K562 (cell line): ENCODE measurements around the gene RARG. TPM values are rescaled to one million over a fixed set of nuclear protein-coding genes. Genes with fewer than 3 reads are reported as not detected.

ENCODE experiments used
- ATAC-seq: fragments of 200-7000 bp; cut with Tn5 transposase; 3 replicates; pipeline ENCODE4 v1.9.1; 2020; ENCODE audit warnings: moderate library complexity
- BruUV-seq: library from RNA; stranded (reverse); fragments of 400-500 nt; replicated peaks from 2 replicates; lab custom pipeline; 2021; lab: Mats Ljungman, UMichigan
- CTCF ChIA-PET: fragments of 300-600 bp; formaldehyde crosslinking; extraction: SDS; loops from one replicate; lab custom pipeline; 2021; ENCODE audit warnings: low intra/inter-chr PET ratio; lab: Yijun Ruan, JAX
- POLR2A ChIA-PET: fragments of 300-600, 350-650 bp; sonication (Branson Sonifier 250); formaldehyde crosslinking; extraction: SDS; loops from one replicate; lab custom pipeline; 2021; ENCODE audit warnings: antibody characterized with exemption, inconsistent platforms; lab: Yijun Ruan, JAX
- DNase-seq, 4 experiments: peaks; one replicate each; pipeline versions ENCODE4 v3.0.0 to v3.0.0-alpha.2; 2011 to 2018; ENCODE audit warnings: low spot score in 3 of 4, mixed read lengths in 3 of 4; ENCODE audit errors: extremely low read depth in 1 of 4
- FAIRE-seq: peaks from 2 replicates; lab custom pipeline; 2011; peaks lifted over from hg19 to GRCh38; lab: Jason Lieb, UNC
- H2AFZ ChIP-seq: 2 replicates; pipeline ENCODE4 v1.6.0; 2011; ENCODE audit warnings: low read depth, low read length, control low read depth, inconsistent platforms
- H3K27ac ChIP-seq: fragments of 200-600 bp; 3 replicates; pipeline ENCODE4 v1.8.0; 2011; ENCODE audit warnings: low read depth, mild to moderate bottlenecking, control low read depth, inconsistent platforms, low read length, moderate library complexity, mixed read lengths; ENCODE audit errors: extremely low read depth
- H3K27me3 ChIP-seq, 2 experiments: fragments of 300-600 bp in 1 of 2; 2 replicates in 1 of 2; 3 replicates in 1 of 2; pipeline versions ENCODE4 v1.6.0 to v1.8.0; 2011; ENCODE audit warnings: inconsistent platforms in 2 of 2, low read length in 2 of 2, mild to moderate bottlenecking in 1 of 2, mixed read lengths in 1 of 2, moderate library complexity in 1 of 2; ENCODE audit not compliant: control insufficient read depth in 2 of 2, insufficient read depth in 2 of 2
- H3K36me3 ChIP-seq: fragments of 300-600 bp; 3 replicates; pipeline ENCODE4 v1.8.0; 2011; ENCODE audit warnings: mild to moderate bottlenecking, low read length, inconsistent platforms; ENCODE audit not compliant: control insufficient read depth, insufficient read depth
- H3K4me1 ChIP-seq, 2 experiments: fragments of 200-600 bp in 1 of 2; replicated peaks in 1 of 2; 2 replicates in 1 of 2; 3 replicates in 1 of 2; pipeline versions ENCODE4 v1.5.1 to v1.8.0; 2011; ENCODE audit warnings: inconsistent platforms in 2 of 2, low read length in 2 of 2, mild to moderate bottlenecking in 1 of 2, mixed read lengths in 1 of 2, moderate library complexity in 1 of 2; ENCODE audit not compliant: control insufficient read depth in 2 of 2, insufficient read depth in 2 of 2
- H3K4me2 ChIP-seq: 2 replicates; pipeline ENCODE4 v1.6.1; 2011; ENCODE audit warnings: low read length, control low read depth, inconsistent platforms, mixed read lengths; ENCODE audit not compliant: insufficient read depth
- H3K4me3 ChIP-seq: fragments of 200-600 bp; sonication (generic), shearing (Covaris generic); 2 replicates; pipeline ENCODE4 v1.5.1; 2016; ENCODE audit warnings: control low read depth, inconsistent platforms
- H3K79me2 ChIP-seq: fragments of 200-600 bp; 3 replicates; pipeline ENCODE4 v1.8.0; 2011; ENCODE audit warnings: low read length, inconsistent platforms; ENCODE audit not compliant: control insufficient read depth, insufficient read depth
- H3K9ac ChIP-seq, 2 experiments: 2 replicates each; pipeline versions ENCODE4 v1.6.0 to v1.6.1; 2011; ENCODE audit warnings: low read depth in 2 of 2, low read length in 2 of 2, control low read depth in 1 of 2, inconsistent platforms in 1 of 2, mild to moderate bottlenecking in 1 of 2, mixed read lengths in 1 of 2; ENCODE audit not compliant: insufficient read depth in 1 of 2
- H3K9me1 ChIP-seq: one replicate; pipeline ENCODE4 v1.6.0; 2011; ENCODE audit warnings: inconsistent platforms, mild to moderate bottlenecking, low read length, moderate library complexity; ENCODE audit not compliant: control insufficient read depth, insufficient read depth
- H3K9me3 ChIP-seq: replicated peaks from 2 replicates; pipeline ENCODE4 v1.5.1; 2011; ENCODE audit warnings: low read depth, low read length, inconsistent platforms; ENCODE audit not compliant: control insufficient read depth, insufficient read depth
- H4K20me1 ChIP-seq: replicated peaks from 2 replicates; pipeline ENCODE4 v1.6.1; 2011; ENCODE audit warnings: low read length, inconsistent platforms, mixed read lengths; ENCODE audit not compliant: control insufficient read depth, insufficient read depth
- FOS ChIP-seq: IDR thresholded peaks from 3 replicates; pipeline ENCODE4 v1.6.1; 2011; ENCODE audit not compliant: insufficient read length; ENCODE audit errors: extremely low read depth
- HEY1 ChIP-seq: fragments of 250-450 bp; sonication (Bioruptor Pico); IDR thresholded peaks from 2 replicates; pipeline ENCODE4 v1.5.0; 2020; ENCODE audit warnings: mild to moderate bottlenecking, moderate library complexity, borderline replicate concordance
- MED1 ChIP-seq: sonication (generic); formaldehyde crosslinking; IDR thresholded peaks from 2 replicates; pipeline ENCODE4 v1.8.1; 2023; ENCODE audit warnings: missing genetic modification reagents, borderline replicate concordance
- MTF1 ChIP-seq: fragments of 250-450 bp; sonication (Bioruptor Pico); IDR thresholded peaks from 2 replicates; pipeline ENCODE4 v1.9.0; 2021; ENCODE audit warnings: moderate library complexity, mild to moderate bottlenecking, inconsistent platforms, borderline replicate concordance
- RB1 ChIP-seq: fragments of 450-650 bp; IDR thresholded peaks from 2 replicates; pipeline ENCODE4 v1.6.1; 2017; ENCODE audit warnings: low read depth, mild to moderate bottlenecking
- RCOR1 ChIP-seq, 2 experiments: IDR thresholded peaks; 2 replicates each; pipeline ENCODE4 v1.6.1; 2012; ENCODE audit warnings: low read depth in 2 of 2, low read length in 2 of 2, borderline replicate concordance in 1 of 2, improper control_type of control experiment in 1 of 2
- SMARCA4 ChIP-seq: fragments of 450-650 bp; IDR thresholded peaks from 2 replicates; pipeline ENCODE4 v1.6.1; 2016
- SMARCB1 ChIP-seq: IDR thresholded peaks from 2 replicates; pipeline ENCODE4 v1.6.1; 2011; ENCODE audit warnings: improper control_type of control experiment, low read depth; ENCODE audit not compliant: insufficient read length
- TOE1 ChIP-seq, 2 experiments: fragments of 450-650 bp in 1 of 2; sonication (generic) in 1 of 2; formaldehyde crosslinking in 1 of 2; IDR thresholded peaks; 2 replicates each; pipeline versions ENCODE4 v1.7.1 to v1.8.0; 2016 to 2022; ENCODE audit warnings: borderline replicate concordance in 2 of 2, mild to moderate bottlenecking in 2 of 2, antibody characterized with exemption in 1 of 2, inconsistent platforms in 1 of 2, low read depth in 1 of 2, missing genetic modification reagents in 1 of 2, moderate library complexity in 1 of 2
- WHSC1 ChIP-seq: IDR thresholded peaks from one replicate; pipeline ENCODE4 v1.6.1; 2012; ENCODE audit warnings: low read length, control low read depth, inconsistent platforms
- ZBTB8A ChIP-seq: fragments of 450-650 bp; IDR thresholded peaks from 2 replicates; pipeline ENCODE4 v1.6.1; 2018; ENCODE audit warnings: mild to moderate bottlenecking, moderate library complexity; ENCODE audit not compliant: partially characterized antibody
- WGBS: fragments of 100-300 bp; shearing (Covaris generic); methylation state at CpG from one replicate; pipeline ENCODE4 v1.1.6; 2016; ENCODE audit warnings: low coverage, mixed read lengths; ENCODE audit not compliant: insufficient coverage; ENCODE audit errors: missing lambda C conversion rate; 5-methylcytosine and 5-hydroxymethylcytosine counted together
- in situ Hi-C: fragments of 300-500 bp; cut with MboI; formaldehyde crosslinking; loops from 4 replicates; pipeline ENCODE4 v1.15.0; 2018; ENCODE audit warnings: inconsistent platforms, mixed read lengths
- intact Hi-C: fragments of 100-400 bp; cut with micrococcal nuclease; formaldehyde crosslinking; loops from 2 replicates; pipeline ENCODE4 v1.14.2; 2022
- polyA plus RNA-seq, 8 experiments: library from polyadenylated mRNA; depleted of rRNA in 4 of 8; stranded (reverse) in 5 of 8; unstranded in 3 of 8; fragments of >200 nt; fragmentation: Nextera tagmentation in 2 of 8; fragmentation: Illumina TruSeq in 1 of 8; extraction: Ambion mirVana in 2 of 8; extraction: Trizol in 1 of 8; gene quantifications; 2 replicates each; pipeline versions ENCODE4 v1.2.1 to v1.2.3, GENCODE V29; 2011 to 2014; ENCODE audit warnings: inconsistent platforms in 1 of 8, missing spikeins in 1 of 8
- total RNA-seq, 7 experiments: library from RNA; depleted of rRNA in 6 of 7; stranded (reverse); fragments of >200 nt in 6 of 7; fragmentation: Illumina TruSeq in 2 of 7; extraction: Trizol in 2 of 7; gene quantifications; 2 replicates each; pipeline versions ENCODE4 v1.2.1 to v1.2.3, GENCODE V29; 2011 to 2021; ENCODE audit warnings: low replicate concordance in 1 of 7
- TF ChIP-seq, protein P1 (sequence below): fragments of 450-650 bp; IDR thresholded peaks from 2 replicates; pipeline ENCODE4 v1.6.1; 2016
- TF ChIP-seq, protein P2 (sequence below): fragments of 250-450 bp; sonication (Bioruptor Pico); IDR thresholded peaks from 2 replicates; pipeline ENCODE4 v1.5.1; 2021; ENCODE audit warnings: mild to moderate bottlenecking
- TF ChIP-seq, protein P3 (sequence below), 2 experiments: fragments of 450-650 bp; IDR thresholded peaks; 2 replicates each; pipeline ENCODE4 v1.6.1; 2016
- TF ChIP-seq, protein P4 (sequence below): IDR thresholded peaks from 2 replicates; pipeline ENCODE4 v1.6.1; 2016; ENCODE audit warnings: missing genetic modification characterization, missing compliant biosample characterization
- TF ChIP-seq, protein P5 (sequence below): fragments of 250-450 bp; sonication (Bioruptor Pico); IDR thresholded peaks from 2 replicates; pipeline ENCODE4 v1.8.0; 2021; ENCODE audit warnings: moderate library complexity, mild to moderate bottlenecking, inconsistent platforms

The RARG gene
- total and polyA plus RNA-seq, 9 of the 15 experiments (the other 6 are each of a cell fraction or from before 2014, with no cell fraction given): 0.18 to 7.6 (median 3.8) TPM

DNA sequence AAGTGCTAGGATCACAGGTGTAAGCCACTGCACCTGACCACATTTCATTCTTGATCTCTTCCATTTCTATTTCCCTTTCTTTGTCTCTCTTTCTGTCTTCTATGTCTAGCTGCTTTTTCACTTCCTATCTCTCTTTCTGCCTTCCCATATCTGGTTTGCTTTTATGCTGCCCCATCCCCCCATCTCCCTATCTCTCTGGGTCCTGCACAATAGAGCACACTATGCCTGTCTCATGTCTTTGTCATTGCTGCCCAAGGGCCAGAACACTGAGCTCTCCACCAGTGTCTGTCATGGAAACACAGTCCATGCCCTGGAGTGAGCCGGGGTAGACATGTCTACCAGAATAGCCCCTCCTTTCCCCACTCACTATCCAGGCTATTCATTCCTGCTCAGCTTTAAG, 12.3 kb upstream of the RARG start:
- intact Hi-C loops: no loop called here
- no peak for TF ChIP-seq SMARCB1
- TF ChIP-seq FOS: no peak
- TF ChIP-seq, protein P1, sequence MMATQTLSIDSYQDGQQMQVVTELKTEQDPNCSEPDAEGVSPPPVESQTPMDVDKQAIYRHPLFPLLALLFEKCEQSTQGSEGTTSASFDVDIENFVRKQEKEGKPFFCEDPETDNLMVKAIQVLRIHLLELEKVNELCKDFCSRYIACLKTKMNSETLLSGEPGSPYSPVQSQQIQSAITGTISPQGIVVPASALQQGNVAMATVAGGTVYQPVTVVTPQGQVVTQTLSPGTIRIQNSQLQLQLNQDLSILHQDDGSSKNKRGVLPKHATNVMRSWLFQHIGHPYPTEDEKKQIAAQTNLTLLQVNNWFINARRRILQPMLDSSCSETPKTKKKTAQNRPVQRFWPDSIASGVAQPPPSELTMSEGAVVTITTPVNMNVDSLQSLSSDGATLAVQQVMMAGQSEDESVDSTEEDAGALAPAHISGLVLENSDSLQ: peak; percentile 46; the same call in 1 of the 2 replicates
- TF ChIP-seq, protein P2, sequence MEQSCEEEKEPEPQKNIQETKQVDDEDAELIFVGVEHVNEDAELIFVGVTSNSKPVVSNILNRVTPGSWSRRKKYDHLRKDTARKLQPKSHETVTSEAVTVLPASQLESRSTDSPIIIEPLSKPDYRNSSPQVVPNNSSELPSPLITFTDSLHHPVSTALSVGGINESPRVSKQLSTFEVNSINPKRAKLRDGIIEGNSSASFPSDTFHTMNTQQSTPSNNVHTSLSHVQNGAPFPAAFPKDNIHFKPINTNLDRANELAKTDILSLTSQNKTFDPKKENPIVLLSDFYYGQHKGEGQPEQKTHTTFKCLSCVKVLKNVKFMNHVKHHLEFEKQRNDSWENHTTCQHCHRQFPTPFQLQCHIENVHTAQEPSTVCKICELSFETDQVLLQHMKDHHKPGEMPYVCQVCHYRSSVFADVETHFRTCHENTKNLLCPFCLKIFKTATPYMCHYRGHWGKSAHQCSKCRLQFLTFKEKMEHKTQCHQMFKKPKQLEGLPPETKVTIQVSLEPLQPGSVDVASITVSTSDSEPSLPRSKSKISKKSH: no peak
- TF ChIP-seq SMARCA4: peak; percentile 80
- no peak for TF ChIP-seq MED1
- TF ChIP-seq HEY1 (CRISPR knock-in tag): no peak
- no peak for TF ChIP-seq MTF1 (CRISPR knock-in tag)
- TF ChIP-seq, protein P3, sequence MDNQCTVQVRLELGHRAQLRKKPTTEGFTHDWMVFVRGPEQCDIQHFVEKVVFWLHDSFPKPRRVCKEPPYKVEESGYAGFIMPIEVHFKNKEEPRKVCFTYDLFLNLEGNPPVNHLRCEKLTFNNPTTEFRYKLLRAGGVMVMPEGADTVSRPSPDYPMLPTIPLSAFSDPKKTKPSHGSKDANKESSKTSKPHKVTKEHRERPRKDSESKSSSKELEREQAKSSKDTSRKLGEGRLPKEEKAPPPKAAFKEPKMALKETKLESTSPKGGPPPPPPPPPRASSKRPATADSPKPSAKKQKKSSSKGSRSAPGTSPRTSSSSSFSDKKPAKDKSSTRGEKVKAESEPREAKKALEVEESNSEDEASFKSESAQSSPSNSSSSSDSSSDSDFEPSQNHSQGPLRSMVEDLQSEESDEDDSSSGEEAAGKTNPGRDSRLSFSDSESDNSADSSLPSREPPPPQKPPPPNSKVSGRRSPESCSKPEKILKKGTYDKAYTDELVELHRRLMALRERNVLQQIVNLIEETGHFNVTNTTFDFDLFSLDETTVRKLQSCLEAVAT (IDR thresholded peaks at IDR 0.05): peak; percentile 13 to 63; a peak in 2 of 4 replicates
- TF ChIP-seq, protein P4, sequence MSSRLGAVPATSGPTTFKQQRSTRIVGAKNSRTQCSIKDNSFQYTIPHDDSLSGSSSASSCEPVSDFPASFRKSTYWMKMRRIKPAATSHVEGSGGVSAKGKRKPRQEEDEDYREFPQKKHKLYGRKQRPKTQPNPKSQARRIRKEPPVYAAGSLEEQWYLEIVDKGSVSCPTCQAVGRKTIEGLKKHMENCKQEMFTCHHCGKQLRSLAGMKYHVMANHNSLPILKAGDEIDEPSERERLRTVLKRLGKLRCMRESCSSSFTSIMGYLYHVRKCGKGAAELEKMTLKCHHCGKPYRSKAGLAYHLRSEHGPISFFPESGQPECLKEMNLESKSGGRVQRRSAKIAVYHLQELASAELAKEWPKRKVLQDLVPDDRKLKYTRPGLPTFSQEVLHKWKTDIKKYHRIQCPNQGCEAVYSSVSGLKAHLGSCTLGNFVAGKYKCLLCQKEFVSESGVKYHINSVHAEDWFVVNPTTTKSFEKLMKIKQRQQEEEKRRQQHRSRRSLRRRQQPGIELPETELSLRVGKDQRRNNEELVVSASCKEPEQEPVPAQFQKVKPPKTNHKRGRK (tag): no peak
- TF ChIP-seq WHSC1: no peak
- no peak for TF ChIP-seq RB1
- TF ChIP-seq RCOR1 (IDR thresholded peaks at IDR 0.05; ENCODE audit: borderline replicate concordance in 1 of 2, low read depth in 2 of 2, low read length in 2 of 2): 0 out of 4 replicates have a peak, but pooled peaks of 1 of the 2 experiments have one; percentile 9
- TF ChIP-seq TOE1 (IDR thresholded peaks at IDR 0.05; ENCODE audit: borderline replicate concordance): 0 out of 2 replicates have a peak, but pooled peaks have one; percentile 44
- no peak for TF ChIP-seq TOE1 (CRISPR knock-in tag; IDR thresholded peaks at IDR 0.05; ENCODE audit: borderline replicate concordance, low read depth)
- TF ChIP-seq ZBTB8A: no peak
- TF ChIP-seq, protein P5, sequence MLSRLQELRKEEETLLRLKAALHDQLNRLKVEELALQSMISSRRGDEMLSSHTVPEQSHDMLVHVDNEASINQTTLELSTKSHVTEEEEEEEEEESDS (CRISPR knock-in tag): no peak

More for the DNA sequence above, 12.3 kb upstream of the RARG start:
- Histone ChIP-seq H4K20me1 (no peaks in the 10 kb centered on the region), H3K9me3 (no peaks in the 10 kb centered on the region), H3K9me1 (no peaks in the 10 kb centered on the region), H3K36me3 (no peaks in the 10 kb centered on the region), H3K9ac (peak overlapping the region; percentile 43 to 81; a peak in 3 of 4 replicates), H3K79me2 (no peaks in the 10 kb centered on the region), H3K4me2 (peak overlapping the region; percentile 71), H3K27ac (peak overlapping the region; percentile 43), H3K4me3 (no peak overlapping the region), H3K4me1 (peaks cover 14 to 24% of the 10 kb centered on the region in 2 experiments; a peak in 4 of 5 replicates), H3K27me3 (no peaks in the 10 kb centered on the region), H2AFZ (peak overlapping the region; percentile 90)
- peak; percentile 90 for FAIRE-seq
- ChIA-PET POLR2A (interaction anchor here (0.6 to 2.3 kb wide), 4 partner anchors 10 to 24 kb away, joined by 3 to 10 read pairs (median 6); partner anchors contain the start of gene ESPL1), CTCF (no interaction called here)
- in situ Hi-C loops: no loop called here
- no TSS peak for BruUV-seq
- ATAC-seq: peak; percentile 78
- WGBS: 7% methylated on average over 1 of the region's 1 CpG
- peak; percentile 52 to 79 (median 60) for DNase-seq
